GM19395 (cell line): Measurements from ENCODE around the gene BCCIP.

ENCODE experiments used
- ATAC-seq: cut with Tn5 transposase; IDR thresholded peaks from one replicate; pipeline ENCODE4 v1.9.1; 2021; ENCODE audit warnings: mild to moderate bottlenecking, moderate library complexity; ENCODE audit not compliant: unreplicated experiment

BCCIP gene

GRCh38 chr10:125797424-125797823 is 25.9 kb upstream of the BCCIP start:
- no peak for ATAC-seq

DNA sequence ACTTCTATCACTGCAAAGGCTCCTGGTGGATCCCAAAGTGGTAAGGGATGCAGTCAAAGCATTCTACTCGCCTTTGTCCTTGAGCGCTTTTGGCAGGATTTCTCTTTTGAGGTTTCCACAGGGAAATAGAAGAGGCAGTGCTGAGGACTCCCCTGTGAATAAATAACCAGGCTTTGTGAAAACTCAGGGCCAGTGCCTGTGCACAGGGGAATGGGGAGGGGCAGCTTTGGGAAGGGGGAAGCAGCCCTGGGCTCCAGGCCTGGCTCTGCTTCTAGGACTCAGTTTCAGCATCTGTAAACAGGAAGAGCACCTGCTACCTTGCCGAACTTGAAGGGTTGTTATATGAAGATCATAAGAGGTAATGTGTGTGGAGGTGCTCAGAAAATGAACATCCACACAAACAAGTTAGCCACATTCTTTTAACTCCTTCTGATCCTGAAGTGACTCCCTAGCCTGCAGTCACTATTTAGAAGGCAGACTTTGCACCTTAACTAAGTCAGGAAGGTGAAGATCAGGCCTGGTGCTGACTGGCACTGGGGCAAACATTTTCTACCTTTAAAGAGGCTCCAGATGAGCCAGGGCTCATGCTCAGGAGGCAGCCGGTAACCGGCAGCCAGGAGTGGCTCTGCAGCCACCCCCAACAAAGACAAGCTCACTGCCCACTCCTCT is 25.2 kb upstream of the BCCIP start:
- no peak for ATAC-seq

DNA sequence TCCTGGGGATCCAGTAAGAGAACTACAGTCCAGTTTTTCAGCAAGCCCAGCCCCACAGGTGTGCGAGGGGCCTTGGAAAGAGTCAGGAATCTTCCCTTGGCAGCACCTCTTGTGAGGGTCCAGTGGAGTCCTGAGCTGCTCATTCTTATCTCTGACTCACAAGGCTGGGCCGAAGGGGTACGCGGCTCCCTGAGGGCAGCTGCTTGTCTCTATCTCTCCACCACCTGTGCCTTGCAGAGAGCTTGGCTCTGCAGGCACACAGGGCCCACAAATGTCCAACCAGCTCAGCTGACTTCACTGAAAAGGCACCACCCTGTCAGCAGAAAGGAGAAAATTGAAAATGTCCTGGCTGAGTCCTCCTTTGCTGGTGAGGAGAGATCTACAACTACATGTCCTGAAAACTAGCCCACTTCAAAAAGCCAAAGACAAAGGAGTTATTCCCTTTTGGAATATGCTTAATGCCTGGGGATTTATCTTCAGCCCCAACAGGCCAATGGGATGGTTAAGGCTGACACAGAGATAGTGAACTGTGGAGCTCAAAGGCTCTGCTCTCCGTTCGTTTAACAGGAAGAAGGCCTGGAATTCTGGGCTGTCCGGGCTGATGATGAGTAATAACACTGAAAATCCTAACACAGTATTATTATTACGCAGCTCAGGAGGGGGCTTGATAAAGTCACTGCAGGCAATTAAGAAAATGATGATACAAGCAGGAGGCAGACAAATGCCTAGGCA is 23.7 kb upstream of the BCCIP start:
- ATAC-seq, result no peak

DNA sequence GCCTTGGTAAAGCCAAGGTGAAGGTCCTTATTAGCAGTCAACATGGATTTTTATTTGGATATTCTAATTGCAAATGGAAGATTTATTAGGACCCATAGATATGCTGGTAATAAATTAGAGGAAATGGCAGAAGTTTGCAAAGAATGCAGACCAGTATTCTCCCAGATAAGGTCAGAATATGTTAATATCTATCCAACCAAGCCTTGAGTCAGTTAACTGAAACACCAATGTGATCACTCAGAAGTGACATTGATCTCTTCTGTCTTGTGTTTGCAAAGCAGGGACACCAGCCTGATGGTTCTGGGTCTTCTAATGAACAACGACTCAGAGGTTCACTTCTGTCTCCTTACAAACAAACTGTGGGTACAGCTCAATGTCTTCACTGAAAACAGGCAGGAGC is 21.8 kb upstream of the BCCIP start:
- no peak for ATAC-seq

DNA sequence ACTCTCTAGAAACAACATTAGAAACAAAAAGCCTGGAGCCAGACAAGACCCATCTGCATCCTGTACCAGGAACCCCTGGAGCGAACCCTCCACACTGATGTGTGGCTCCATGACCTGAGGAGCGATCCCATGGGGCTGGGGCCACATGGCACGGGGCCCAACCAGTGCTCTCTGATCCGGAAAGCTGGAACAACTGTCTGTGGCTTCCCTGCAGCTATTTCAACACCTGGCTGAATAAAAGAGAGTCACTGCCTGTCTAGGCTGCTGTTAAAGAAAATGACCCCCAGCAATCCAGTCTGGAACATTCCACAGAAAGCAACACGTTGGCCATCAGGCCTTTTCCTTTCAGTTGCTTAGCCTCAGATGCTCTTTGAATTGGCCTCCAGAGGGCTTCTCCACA is 21.2 kb upstream of the BCCIP start:
- no peak for ATAC-seq

GRCh38 chr10:125802739-125803138 is 20.6 kb upstream of the BCCIP start:
- ATAC-seq, result no peak

- ATAC-seq, result no peak
Observed at GRCh38 chr10:125808047-125808446, 15.3 kb upstream of the BCCIP start.

GRCh38 chr10:125811251-125811650 is 12.1 kb upstream of the BCCIP start:
- no peak for ATAC-seq

DNA sequence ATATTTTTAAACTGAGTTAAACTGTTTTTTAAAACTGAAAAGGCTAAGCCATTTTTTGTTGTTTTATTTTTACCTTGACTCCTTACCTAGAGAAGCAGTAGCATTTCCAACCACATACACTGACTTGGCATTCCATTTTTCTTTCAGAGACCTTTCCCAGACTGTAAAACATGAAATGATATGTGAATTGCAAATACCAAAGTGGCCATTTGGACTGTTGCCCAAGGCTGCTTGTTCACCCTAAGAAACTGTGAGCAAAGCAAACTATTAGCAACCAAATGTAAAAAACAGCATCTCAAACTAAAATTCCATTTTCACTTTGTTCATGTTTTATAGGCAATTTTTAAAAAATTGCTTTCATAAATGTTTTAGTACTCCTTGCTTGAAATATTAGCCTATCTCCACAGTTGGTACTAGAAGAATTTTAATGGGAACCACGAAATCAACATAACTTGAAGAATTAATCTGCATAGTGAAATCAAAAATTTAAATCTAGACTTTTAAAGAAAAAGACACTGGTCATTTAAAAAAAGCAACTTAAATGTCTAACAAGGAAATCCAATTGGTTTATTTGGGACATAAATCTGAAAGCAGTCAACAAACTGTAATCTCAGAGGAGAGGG is 11.1 kb upstream of the BCCIP start:
- no peak for ATAC-seq

DNA sequence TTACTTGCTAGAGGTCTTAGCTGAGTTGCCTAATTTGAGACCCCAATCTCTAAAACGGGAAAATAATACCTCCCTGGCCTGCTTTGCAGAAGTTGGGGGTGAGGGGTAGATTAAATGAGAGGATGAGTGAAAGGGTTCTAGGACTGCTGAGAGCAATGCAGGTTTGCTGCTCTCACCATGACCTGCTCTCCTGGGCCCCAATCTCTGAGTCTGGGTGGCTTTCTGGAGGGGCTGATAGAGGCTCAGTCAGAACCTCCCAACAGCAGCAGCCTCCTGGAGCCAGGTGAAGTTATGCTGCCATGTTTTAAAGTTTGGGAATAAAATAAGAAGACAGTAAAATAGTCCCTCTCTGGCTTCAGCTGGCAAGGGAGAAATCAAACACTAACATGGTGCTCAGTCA is 7.6 kb upstream of the BCCIP start:
- ATAC-seq, result no peak

- no peak for ATAC-seq
Observed at GRCh38 chr10:125816548-125816947, 6.8 kb upstream of the BCCIP start.

DNA sequence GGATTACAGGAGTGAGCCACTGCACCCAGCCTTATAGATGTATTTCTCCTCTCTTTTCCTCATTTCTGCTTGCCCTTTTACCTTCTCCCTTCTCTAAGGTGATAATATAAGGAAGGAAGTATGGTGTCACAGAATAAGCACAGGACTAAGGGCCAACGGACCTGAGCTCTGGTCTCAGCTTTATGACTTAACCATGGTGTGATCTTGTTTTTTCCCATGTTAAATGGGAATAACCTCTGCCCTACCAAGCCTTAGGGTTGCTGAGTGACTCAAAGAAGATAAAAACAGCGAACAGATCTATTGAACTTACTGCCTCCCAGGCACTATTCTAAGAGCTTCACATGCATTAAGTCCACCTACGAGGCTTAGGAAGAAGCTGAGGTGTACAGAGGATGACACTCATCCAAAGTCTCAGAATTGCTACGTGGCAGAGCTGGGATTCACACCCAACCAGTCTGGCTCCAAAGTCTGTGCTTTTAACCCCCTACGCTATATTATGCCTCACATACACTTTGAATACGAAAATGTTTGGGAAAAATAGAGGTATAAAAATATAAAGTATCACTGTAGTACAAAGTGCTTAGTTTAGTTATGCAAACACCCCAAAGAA is 5.9 kb upstream of the BCCIP start:
- no peak for ATAC-seq

GRCh38 chr10:125820701-125821100 is 2.6 kb upstream of the BCCIP start:
- ATAC-seq, result peak; percentile 59

GRCh38 chr10:125823663-125824251 is 411 bp downstream of the BCCIP start:
- no peak for ATAC-seq

DNA sequence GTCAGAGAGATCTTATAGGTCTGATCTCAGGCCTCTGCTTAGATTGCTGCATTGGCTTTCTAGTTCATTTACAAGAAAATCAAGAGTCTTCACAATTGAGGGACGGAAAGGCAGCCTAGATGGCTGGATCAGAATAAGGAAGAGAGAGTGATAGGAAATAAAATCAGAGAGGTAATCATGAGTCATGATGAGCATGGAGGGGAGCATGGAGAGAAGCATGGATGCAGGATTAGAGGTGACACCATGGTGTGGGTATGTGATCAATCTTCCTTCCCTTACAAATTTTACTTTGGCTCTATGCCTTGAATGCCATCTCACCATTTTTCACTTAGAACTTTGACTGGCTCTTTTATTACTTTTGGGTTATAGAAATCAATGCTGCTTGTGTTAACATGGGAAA is 1.4 kb downstream of the BCCIP start:
- no peak for ATAC-seq

DNA sequence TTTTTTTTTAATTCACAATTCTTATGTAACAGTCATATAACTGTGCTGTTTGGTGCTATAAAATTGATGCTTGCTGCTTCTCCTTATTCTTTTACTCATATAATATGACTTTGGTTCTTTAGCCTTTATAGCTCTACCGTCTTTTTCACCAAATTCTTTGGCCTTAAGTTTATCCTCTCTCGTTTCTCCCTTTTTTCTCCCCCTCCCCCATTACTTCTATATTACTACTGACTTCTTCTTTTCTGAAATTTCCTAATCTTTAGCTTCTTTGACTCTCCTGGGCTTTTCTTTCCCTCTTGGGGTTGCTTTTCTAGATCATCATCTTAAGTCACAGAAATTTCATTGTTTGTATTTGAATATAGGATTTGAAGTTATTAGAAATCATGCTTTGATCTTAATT is 3.8 kb downstream of the BCCIP start:
- no peak for ATAC-seq

- no peak for ATAC-seq
Observed at GRCh38 chr10:125828311-125828710, 5.0 kb downstream of the BCCIP start.

GRCh38 chr10:125836746-125837145 is 13.4 kb downstream of the BCCIP start:
- ATAC-seq, result no peak

DNA sequence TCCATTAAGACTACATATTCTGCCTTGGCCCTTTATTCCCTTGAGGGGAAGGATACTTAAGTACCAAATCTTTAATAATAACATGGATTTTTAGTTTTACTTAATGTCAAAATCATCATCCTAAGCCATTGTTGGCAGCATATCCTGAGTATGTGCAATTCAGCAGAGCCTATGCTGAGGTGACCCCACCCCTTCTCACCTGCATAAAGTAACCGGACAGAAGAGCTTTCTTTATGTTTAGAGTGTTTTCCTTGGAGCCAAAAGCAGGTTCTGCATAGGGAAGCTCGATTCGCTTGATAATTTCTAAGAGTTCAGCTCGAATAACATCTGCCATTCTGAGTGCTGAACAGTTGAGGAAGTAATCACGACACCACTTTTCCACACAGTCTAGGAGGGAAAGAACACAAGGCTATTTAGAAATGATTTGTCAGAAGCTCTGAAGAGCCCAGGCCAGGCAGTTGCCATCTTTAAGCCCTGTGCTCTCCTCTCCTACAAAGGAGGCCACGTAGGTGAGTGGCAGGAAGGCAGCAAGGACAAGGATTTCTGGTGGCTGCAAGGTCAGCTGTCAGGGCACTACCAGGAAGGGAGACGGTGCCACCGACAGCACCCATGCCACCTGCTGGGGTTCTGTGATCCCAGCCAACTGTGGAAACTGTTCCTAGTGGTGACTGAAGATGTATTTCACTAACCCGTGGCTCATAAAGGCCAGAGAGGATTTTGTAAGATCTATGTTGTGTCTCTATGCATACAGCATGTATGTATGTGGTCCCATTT is 15.6 kb downstream of the BCCIP start:
- ATAC-seq, result no peak

DNA sequence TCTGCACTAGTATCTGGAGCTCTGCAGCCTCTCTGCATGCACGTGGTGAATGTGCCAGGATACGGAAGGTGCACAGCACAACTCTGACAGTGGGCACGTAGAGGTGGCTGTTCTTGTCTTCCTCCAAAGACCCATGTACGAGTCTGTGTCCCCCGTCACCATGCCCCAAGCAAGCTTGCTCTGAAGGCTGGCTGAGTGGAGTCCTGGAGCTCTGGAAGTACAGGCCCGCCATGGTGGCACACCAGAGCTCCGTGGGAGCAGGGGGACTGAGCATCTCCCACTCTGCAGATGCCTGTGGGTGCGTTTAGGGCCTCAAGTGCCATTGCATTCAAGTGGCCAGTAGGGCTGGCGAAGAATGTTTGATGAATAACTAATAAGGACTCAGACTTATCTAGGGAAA is 17.1 kb downstream of the BCCIP start:
- no peak for ATAC-seq

DNA sequence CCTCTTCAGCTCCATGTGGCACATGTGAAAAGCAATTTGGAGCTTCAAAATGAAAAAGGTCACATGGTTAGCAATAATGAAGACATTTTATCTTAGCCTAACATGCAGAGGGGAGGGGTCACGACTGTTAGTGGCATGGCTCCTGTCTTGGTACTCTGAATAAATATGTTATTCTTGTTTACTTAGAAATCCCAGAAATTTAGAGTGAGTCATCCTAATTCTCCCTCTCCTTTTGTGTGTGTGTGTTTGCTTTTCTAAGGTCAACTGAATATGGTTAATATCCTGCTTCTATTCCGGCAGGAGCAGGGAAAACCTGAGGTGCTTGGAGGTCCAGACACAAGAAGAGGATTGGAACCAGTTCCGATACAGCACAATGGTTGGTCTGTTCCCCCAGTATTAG is 17.6 kb downstream of the BCCIP start:
- no peak for ATAC-seq
